HG03135 (cell line): ENCODE data around the gene TJAP1.

ENCODE experiments used
- ATAC-seq: cut with Tn5 transposase; IDR thresholded peaks from one replicate; pipeline ENCODE4 v1.9.1; 2021; ENCODE audit warnings: mild to moderate bottlenecking, moderate library complexity; ENCODE audit not compliant: unreplicated experiment

TJAP1 gene, protein sequence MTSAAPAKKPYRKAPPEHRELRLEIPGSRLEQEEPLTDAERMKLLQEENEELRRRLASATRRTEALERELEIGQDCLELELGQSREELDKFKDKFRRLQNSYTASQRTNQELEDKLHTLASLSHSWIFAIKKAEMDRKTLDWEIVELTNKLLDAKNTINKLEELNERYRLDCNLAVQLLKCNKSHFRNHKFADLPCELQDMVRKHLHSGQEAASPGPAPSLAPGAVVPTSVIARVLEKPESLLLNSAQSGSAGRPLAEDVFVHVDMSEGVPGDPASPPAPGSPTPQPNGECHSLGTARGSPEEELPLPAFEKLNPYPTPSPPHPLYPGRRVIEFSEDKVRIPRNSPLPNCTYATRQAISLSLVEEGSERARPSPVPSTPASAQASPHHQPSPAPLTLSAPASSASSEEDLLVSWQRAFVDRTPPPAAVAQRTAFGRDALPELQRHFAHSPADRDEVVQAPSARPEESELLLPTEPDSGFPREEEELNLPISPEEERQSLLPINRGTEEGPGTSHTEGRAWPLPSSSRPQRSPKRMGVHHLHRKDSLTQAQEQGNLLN

DNA sequence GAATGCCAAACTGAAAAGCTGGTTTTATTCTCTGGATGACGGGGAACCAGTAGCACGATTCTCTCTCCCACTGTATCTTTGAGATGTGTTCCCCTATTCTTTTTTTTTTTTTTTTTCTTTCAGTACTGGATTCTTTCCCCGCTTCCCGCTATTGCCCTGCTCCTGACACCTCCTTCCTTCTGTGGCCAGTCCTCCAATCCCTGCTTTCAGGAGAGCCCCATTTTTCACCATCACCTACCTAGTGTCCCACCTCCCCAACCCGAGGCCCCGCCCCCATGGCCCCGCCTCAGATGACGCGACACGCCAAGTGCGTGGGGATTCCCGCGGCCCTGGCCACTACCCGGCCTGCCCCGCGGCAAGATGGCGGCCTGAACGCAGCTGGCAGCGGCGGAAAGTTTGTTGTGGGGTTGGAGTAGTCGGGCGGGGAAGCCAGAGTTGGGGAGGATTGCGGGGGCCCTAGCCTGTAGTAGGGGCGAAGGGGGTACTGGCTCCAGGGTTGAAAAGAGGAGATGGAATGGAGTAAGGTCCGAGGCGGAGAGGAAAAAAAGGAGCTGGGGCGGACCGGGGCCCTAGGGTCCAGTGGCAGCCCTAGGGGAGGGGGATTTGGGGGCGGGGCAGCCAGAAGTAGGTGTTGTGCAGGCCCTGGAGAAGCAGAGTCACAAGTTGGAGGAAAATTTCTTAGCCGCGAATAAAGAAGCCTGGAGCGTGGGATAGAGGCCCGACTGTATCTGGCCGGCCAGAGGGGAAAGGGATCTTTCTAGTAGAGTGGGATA lies at the start of gene TJAP1:
TSS of gene TJAP1 (plus strand) at position 336 of the 773 bp plus-strand sequence. CDS start 21,432 bp downstream, outside the sequence.
- peak; percentile 98 for ATAC-seq

- ATAC-seq: no peak
Observed at GRCh38 chr6:43428112-43428570, 49.2 kb upstream of the TJAP1 start.

DNA sequence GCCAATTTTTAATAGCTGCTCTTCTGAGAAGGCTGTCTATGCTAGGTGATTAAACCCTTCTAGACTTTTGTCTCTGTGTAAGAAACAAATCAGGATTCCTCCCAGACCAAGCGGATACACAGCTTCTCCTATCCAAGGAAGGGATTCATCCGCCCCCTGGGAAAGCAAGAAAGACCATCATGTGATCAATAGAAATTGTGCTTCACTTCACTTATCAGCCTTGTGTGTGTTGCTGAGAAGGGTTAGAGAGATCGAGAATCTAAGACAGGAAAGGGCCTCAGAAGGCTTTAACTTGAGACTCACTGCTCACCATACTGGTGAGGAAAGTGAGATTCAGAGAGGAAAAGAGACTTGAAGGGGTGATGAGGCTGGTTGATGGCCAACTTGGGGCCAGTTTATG lies 48.5 kb upstream of the TJAP1 start:
- no peak for ATAC-seq

DNA sequence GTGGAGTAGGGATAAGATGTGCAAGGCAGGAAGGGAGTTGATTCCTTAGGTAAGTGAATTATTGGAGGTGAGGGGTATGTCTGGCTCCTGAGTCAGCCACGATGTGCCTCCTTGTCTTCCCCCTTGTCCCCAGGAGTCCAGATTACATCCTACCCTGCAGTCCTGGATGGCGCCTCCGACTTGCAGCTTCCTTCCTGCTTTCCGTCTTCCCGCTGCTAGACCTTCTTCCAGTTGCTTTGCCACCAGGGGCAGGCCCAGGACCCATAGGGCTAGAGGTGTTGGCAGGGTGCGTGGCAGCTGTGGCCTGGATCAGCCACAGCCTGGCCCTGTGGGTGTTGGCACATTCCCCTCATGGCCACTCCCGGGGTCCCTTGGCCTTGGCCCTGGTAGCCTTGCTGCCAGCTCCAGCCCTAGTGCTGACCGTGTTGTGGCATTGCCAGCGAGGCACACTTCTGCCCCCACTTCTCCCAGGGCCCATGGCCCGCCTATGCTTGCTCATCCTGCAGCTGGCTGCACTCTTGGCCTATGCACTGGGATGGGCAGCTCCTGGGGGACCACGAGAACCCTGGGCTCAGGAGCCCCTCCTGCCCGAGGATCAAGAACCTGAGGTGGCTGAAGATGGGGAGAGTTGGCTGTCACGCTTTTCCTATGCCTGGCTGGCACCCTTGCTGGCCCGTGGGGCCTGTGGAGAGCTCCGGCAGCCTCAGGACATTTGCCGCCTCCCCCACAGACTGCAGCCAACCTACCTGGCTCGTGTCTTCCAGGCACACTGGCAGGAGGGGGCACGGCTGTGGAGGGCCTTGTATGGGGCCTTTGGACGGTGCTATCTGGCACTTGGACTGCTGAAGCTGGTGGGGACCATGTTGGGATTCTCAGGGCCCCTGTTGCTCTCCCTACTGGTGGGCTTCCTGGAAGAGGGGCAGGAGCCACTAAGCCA lies 45.1 kb upstream of the TJAP1 start:
- no peak for ATAC-seq

GRCh38 chr6:43433148-43433547 lies 44.2 kb upstream of the TJAP1 start:
- ATAC-seq: no peak

DNA sequence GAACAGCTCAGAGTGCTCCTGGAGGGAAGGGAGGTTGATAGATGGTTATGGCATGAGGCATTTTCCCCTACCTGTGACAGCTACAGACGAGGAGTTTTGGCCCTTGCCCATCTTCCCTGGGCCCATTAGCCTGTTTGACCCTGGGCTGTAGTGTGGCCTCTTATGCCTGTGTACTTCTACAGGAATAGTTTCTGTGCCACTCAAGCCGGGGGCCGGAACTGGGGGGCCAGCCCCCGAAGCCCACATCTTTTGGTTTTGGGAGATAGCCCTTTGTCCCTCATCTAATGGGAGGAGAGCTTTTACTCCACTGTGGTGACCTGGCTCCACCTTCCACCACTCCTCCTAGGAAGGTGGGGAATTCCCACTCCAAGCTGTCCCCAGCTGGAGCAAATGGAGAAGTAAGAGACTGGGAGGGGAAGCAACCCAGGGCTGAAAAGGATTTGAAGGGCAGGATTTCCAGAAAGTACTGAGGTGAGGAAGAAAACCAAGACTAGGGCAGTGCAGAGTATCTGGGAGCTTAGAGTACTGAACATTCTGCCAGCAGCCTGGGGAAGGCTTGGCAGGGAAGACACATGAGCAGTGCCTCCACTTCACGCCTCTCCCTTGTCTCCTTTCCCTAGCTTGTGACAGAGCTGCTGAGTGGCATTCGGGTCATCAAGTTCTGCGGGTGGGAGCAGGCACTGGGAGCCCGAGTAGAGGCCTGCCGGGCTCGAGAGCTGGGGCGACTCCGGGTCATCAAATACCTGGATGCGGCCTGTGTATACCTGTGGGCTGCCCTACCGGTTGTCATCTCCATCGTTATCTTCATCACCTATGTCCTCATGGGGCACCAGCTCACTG lies 43.1 kb upstream of the TJAP1 start:
- ATAC-seq: no peak

DNA sequence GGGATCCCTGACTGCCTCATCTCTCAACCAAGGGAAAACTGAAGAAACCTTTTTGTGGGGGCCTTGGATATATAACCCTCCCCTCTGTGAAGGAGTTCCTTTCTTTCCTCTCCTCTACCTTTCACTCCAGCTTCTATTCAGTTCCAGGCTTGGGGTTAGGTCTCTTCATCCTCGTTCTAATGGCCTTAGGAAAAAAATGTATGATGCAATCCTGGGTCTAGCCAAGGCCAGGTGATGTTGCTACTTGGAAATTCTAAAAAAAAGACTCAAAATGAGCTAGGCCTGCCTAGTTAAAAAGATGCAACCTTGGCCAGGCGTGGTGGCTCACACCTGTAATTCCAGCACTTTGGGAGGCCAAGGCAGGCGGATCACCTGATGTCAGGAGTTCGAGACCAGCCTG lies 42.4 kb upstream of the TJAP1 start:
- no peak for ATAC-seq

DNA sequence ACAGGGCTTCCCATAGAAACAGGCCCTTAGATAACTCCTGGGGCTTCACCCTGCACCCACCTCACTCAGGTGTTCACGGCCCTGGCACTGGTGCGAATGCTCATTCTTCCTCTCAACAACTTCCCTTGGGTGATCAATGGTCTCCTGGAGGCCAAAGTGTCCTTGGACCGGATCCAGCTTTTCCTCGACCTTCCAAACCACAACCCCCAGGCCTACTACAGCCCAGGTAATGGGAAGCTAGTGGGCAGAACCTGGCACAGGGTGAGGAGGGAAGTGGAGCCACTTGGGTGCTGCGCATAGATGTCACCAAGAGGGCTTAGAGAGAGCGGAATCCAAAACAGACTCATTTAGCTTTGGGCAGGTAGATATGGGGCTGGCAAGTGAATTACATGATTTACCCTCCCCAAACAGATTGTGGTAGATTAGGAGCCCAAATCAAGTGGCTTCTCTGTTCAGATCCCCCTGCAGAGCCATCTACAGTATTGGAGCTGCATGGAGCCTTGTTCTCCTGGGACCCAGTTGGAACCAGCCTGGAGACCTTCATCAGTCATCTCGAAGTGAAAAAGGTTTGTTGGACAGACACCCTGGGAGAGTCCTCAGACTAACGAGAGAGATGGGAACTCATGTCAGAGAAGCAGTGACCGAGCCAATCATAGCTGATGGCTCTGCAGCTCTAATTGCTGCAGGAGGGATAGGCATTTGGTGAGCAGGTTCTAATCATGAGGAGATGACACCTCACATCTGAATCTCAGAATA lies 41.5 kb upstream of the TJAP1 start:
- ATAC-seq: no peak

DNA sequence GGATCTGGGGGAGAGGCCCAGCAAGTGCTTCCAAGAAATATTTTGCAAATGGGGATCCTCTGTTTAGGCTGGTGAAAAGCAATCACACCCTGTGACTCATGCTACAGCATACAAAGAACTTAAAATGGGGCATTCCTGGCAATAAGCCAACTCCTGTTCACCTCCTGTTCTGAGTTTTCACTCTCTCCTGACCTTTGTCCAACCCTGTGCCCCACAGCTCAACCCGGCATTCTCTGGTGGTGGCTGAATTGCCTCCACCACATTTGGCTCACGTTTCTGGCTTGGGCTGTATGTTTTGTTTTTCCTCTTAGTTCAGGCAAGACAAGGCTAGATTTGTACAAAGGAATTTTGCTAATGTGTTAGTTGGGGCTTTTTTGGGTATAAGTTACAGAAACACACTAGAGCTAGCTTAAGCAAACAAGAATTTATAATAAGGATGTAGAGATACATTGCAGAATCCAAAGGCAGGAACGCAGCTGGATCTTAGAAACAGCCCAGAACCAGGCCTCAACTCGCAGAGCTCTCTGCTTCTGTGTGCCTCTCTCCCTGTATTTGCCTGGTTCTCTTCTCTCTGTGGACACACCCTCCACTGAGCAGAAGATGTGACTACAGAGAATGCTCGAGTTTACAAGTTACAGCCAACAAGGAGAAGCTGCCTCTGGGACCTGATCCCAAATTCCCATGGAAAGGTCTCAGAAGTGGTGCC lies 40.6 kb upstream of the TJAP1 start:
- ATAC-seq: no peak

GRCh38 chr6:43437700-43438099 lies 39.7 kb upstream of the TJAP1 start:
- ATAC-seq: no peak

- no peak for ATAC-seq
Observed at GRCh38 chr6:43442935-43443334, 34.4 kb upstream of the TJAP1 start.

- ATAC-seq: no peak
Observed at GRCh38 chr6:43444036-43444435, 33.3 kb upstream of the TJAP1 start.

GRCh38 chr6:43444582-43444981 lies 32.8 kb upstream of the TJAP1 start:
- no peak for ATAC-seq

GRCh38 chr6:43445576-43445975 lies 31.8 kb upstream of the TJAP1 start:
- no peak for ATAC-seq

GRCh38 chr6:43447604-43448003 lies 29.8 kb upstream of the TJAP1 start:
- no peak for ATAC-seq

- ATAC-seq: no peak
Observed at GRCh38 chr6:43448916-43449315, 28.5 kb upstream of the TJAP1 start.

- ATAC-seq: no peak
Observed at GRCh38 chr6:43450699-43451131, 26.7 kb upstream of the TJAP1 start.

DNA sequence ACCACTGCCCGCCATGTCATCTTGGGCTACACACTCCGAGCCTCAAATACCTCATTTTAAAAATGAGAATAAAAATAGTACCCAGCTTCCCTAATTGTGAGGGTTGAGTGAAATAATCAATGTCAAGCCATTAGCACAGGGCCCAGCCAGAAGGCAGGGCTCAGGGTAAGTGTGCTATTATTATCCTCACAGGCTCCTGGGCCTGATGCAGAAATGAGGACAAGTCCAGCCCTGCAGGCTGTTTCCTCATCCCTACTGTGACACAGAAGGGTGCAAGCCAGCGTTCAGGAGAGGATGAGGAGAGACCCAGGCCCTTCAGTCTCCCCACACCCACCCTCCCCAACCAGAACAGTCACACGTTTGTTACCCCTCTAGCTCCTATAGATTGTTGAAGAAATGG lies 26.0 kb upstream of the TJAP1 start:
- no peak for ATAC-seq
